Measurements from ENCODE around the gene WWOX.

The WWOX gene

DNA sequence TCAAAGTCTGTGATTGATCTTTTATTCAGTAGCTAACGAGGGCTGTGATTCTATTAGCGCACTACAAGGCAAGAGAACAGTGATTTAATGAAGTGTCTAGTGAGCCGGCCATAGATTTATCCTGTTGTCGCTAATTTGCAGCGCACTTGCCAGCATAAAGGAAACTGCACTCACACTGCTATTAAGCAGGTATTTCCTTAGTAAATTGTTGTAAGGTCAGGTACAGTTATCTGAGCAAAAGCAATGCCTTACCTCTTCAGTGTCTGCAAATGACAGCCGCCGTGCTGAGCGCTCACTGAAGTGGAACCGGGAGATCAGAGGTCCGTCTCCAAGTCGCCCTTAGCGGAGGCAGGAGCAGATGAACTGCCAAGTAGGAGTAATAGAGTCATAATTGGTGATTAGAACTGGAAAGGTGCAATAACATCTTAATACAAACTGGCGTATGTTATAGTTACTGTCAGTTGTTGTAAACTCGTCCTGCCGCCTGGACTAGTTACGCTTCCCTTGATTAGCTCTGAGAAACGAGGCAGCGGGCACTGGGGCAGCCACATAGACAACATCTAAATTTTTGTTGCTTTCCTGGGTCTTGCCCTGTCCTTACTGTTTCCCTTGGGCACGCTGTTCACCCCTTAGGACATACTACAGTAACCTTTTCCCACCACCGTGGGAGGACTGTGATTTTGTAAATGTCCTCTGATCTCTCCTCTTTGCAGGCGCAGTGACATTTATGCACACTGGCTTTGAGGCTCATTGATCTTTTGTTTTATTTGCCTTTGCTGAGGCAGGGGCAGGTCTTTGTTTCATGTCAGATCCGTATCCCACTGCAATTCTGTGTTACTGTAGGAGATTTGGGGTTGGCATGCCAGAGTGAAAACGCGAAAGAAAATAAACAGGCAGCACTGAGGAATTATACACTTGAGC, 363.1 kb downstream of the WWOX start:
- no peak overlapping the region for H3K4me3 ChIP-seq (replicated peaks in 1 of 2; ENCODE audit: low read depth in 2 of 2, low read length in 2 of 2)
- no peak for DNase-seq (ENCODE audit: low read depth in 2 of 2)
- TF ChIP-seq, protein P1, sequence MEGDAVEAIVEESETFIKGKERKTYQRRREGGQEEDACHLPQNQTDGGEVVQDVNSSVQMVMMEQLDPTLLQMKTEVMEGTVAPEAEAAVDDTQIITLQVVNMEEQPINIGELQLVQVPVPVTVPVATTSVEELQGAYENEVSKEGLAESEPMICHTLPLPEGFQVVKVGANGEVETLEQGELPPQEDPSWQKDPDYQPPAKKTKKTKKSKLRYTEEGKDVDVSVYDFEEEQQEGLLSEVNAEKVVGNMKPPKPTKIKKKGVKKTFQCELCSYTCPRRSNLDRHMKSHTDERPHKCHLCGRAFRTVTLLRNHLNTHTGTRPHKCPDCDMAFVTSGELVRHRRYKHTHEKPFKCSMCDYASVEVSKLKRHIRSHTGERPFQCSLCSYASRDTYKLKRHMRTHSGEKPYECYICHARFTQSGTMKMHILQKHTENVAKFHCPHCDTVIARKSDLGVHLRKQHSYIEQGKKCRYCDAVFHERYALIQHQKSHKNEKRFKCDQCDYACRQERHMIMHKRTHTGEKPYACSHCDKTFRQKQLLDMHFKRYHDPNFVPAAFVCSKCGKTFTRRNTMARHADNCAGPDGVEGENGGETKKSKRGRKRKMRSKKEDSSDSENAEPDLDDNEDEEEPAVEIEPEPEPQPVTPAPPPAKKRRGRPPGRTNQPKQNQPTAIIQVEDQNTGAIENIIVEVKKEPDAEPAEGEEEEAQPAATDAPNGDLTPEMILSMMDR (IDR thresholded peaks at IDR 0.05; ENCODE audit: low read depth, low read length), result no peak

DNA sequence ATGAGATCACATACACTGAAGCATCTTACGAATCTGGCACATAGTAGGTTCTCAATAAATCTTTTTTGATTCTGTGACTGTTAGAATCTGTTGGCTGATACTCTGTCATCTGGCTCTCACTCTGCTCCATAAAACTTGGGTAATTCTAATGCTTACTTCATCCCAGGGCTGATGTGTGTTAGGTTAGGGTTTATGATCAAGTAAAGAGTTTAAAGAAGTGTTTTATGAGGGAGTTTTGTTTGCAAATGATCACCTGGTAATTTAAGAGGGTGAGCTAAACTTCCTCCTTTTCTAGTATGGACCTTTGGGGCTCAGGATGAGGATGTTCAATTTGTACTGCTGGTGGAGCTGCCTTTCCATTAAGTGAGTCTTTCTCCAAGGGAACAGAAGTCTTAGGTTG, 364.1 kb downstream of the WWOX start:
- TF ChIP-seq, protein P1 (IDR thresholded peaks at IDR 0.05; ENCODE audit: low read depth, low read length), result no peak
- DNase-seq (ENCODE audit: low read depth in 2 of 2), result no peak
- H3K4me3 ChIP-seq (replicated peaks in 1 of 2; ENCODE audit: low read depth in 2 of 2, low read length in 2 of 2), result no peak overlapping the region

DNA sequence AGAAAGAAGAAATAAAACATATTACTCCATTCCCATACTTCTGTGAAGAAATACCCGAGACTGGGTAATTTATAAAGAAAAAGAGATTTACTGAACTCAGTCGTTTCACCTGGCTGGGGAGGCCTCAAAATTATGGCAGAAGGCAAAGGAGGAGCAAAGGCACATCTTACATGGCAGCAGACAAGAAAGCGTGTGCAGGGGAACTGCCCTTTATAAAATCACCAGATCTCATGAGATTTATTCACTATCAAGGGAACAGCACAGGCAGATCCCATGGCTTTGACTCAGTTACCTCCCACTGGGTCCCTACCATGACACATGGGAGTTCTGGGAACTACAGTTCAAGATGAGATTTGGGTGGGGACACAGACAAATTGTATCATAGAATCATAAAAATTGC, 365.4 kb downstream of the WWOX start:
- TF ChIP-seq, protein P1 (IDR thresholded peaks at IDR 0.05; ENCODE audit: low read depth, low read length), result no peak
- no peak overlapping the region for H3K4me3 ChIP-seq (replicated peaks in 1 of 2; ENCODE audit: low read depth in 2 of 2, low read length in 2 of 2)
- no peak for DNase-seq (ENCODE audit: low read depth in 2 of 2)

DNA sequence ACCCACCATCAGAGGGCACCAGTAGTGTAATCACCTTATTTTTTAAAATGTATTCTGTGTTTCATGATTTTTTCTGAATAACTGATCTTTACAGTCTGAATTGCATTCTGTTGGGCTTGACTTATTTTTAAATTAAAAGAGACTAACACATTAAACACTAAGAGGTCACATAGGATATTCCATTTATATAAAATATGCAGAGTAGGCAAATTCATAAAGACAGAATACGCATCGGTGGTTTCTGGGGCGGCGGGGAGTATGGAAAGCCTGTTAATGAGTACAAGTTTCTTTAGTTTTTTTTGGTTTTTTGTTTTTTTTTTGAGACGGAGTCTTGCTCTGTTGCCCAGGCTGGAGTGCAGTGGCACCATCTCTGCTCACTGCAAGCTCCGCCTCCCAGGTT, 366.3 kb downstream of the WWOX start:
- TF ChIP-seq, protein P1 (IDR thresholded peaks at IDR 0.05; ENCODE audit: low read depth, low read length), result no peak
- no peak for DNase-seq (ENCODE audit: low read depth in 2 of 2)
- no peak overlapping the region for H3K4me3 ChIP-seq (replicated peaks in 1 of 2; ENCODE audit: low read depth in 2 of 2, low read length in 2 of 2)

DNA sequence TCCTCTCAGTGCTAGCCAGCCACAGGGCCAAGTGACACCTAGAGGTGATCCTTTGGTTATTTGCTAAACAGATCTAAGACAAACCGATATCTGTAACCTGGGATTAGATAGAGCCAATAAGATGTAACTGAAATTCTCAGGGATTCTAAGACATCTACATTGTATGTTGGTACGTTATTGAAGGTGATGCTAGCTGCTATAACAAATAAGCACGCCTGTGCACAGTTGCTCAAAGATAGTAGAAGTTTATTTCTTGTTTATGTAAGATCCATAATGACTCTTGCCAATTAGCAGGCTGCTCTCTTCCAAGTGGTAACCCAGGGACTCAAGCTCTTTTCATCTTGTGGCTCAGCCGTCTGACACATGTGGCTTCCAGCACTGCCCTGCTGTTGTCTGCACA, 370.3 kb downstream of the WWOX start:
- TF ChIP-seq, protein P1 (IDR thresholded peaks at IDR 0.05; ENCODE audit: low read depth, low read length), result no peak
- no peak for DNase-seq (ENCODE audit: low read depth in 2 of 2)
- no peak overlapping the region for H3K4me3 ChIP-seq (replicated peaks in 1 of 2; ENCODE audit: low read depth in 2 of 2, low read length in 2 of 2)

DNA sequence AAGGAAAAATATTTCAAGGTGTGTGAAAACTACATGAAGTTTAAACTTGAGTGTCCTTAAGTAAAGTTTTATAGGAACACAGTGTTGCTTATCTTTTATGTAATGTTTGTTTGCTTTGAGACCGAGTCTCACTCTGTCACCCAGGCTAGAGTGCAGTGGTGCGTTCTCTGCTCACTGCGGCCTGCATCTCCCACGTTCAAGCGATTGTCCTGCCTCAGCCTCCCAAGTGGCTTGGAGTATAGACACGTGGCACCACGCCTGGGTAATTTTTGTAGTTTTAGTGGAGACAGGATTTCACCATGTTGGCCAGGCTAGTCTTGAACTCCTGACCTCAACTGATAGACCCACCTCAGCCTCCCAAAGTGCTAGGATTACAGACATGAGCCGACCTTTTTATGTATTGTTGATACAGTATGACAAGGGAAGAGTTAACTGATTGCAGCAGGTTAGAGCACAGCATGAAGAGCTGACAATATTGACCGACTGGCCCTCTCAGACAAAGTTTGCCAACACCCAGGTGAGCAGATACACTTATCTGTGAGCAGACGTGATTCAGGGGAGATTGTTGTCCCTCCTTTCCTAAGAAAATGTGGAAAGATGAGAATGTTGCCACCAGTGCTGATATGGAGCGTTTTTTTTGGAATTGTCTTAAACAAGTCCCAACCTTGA, 373.7 kb downstream of the WWOX start:
- TF ChIP-seq, protein P1 (IDR thresholded peaks at IDR 0.05; ENCODE audit: low read depth, low read length), result no peak
- DNase-seq (ENCODE audit: low read depth in 2 of 2), result no peak
- no peak overlapping the region for H3K4me3 ChIP-seq (replicated peaks in 1 of 2; ENCODE audit: low read depth in 2 of 2, low read length in 2 of 2)
